NT2/D1 (cell line): ENCODE data around the gene F2.

ENCODE experiments used
- SUZ12 ChIP-seq: IDR thresholded peaks from 2 replicates; pipeline ENCODE4 v1.6.1; 2011; ENCODE audit not compliant: insufficient read length, insufficient read depth; ENCODE audit errors: extremely low read depth
- YY1 ChIP-seq: IDR thresholded peaks from 2 replicates; pipeline ENCODE4 v1.6.1; 2011; ENCODE audit not compliant: insufficient read length, insufficient read depth
- ZNF274 ChIP-seq: IDR thresholded peaks from 2 replicates; pipeline ENCODE4 v1.6.1; 2011; ENCODE audit warnings: mild to moderate bottlenecking, low read depth, low read length

DNA sequence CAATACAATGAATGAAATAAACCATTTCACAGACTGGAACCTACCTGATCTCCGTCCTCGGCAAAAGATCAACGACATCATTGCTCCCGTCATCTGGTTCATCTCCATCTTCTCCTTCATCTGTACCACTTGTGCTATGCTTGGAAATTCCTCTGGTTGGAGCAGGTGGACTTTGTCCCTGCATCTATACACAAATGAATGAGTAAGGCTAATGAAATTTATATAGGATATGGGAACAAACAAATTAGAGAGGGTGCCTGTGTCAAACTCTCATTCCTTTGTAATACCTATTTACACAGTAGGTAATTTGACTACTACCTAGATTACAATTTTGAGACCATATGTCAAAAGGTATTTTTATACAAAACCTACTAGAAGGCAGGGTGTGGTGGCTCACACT is 59.4 kb downstream of the F2 start:
- TF ChIP-seq YY1, result no peak
- TF ChIP-seq ZNF274, result no peak
- TF ChIP-seq SUZ12, result no peak
